ENCODE data around the gene CILP2. TPM values are rescaled to one million over a fixed set of nuclear protein-coding genes. Genes with fewer than 3 reads are reported as not detected.

CILP2 gene
- total and polyA plus RNA-seq, 8 donors: under 0.01 to 1.4 (median 0.39) TPM; not detected in 4

DNA sequence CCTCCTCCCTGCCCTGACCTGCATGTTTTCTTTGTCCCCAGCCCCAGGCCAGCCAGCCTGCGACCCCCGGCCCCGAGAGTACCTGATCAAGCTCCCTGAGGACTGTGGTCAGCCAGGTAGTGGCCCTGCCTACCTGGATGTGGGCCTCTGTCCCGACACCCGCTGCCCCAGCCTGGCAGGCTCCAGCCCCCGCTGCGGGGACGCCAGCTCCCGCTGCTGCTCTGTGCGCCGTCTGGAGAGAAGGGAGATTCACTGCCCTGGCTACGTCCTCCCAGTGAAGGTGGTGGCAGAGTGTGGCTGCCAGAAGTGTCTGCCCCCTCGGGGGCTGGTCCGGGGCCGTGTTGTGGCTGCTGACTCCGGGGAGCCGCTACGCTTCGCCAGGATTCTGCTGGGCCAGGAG, 5.6 kb downstream of the CILP2 start:
- Histone ChIP-seq H3K4me3 (no peak overlapping the region), H3K4me1 (peaks cover 16 to 37% (median 30%) of the 10 kb centered on the region in 4 donors), H3K27ac (no peak overlapping the region), H3K36me3 (no peaks in the 10 kb centered on the region), H3K27me3 (peaks cover 16 to 100% (median 45%) of the 10 kb centered on the region in 3 donors), H3K9me3 (peaks cover 0 to 9% (median 0%) of the 10 kb centered on the region in 4 donors)
- intact Hi-C loops (cut with DNase I; ENCODE audit: low total_unique reads): no loop called here
- WGBS, 5 donors: 89 to 93% (median 90%) methylated on average over 17 to 19 of the region's 19 CpGs; no CpG with 5 or more reads in 1 of the 5 donors
- DNase-seq: no peak
- TF ChIP-seq, protein P1, sequence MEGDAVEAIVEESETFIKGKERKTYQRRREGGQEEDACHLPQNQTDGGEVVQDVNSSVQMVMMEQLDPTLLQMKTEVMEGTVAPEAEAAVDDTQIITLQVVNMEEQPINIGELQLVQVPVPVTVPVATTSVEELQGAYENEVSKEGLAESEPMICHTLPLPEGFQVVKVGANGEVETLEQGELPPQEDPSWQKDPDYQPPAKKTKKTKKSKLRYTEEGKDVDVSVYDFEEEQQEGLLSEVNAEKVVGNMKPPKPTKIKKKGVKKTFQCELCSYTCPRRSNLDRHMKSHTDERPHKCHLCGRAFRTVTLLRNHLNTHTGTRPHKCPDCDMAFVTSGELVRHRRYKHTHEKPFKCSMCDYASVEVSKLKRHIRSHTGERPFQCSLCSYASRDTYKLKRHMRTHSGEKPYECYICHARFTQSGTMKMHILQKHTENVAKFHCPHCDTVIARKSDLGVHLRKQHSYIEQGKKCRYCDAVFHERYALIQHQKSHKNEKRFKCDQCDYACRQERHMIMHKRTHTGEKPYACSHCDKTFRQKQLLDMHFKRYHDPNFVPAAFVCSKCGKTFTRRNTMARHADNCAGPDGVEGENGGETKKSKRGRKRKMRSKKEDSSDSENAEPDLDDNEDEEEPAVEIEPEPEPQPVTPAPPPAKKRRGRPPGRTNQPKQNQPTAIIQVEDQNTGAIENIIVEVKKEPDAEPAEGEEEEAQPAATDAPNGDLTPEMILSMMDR (IDR thresholded peaks at IDR 0.05): no peak
- TF ChIP-seq POLR2AphosphoS5 (IDR thresholded peaks at IDR 0.05): no peak
- TF ChIP-seq POLR2A (IDR thresholded peaks at IDR 0.05): no peak
- no peak for TF ChIP-seq EP300 (IDR thresholded peaks at IDR 0.05)

DNA sequence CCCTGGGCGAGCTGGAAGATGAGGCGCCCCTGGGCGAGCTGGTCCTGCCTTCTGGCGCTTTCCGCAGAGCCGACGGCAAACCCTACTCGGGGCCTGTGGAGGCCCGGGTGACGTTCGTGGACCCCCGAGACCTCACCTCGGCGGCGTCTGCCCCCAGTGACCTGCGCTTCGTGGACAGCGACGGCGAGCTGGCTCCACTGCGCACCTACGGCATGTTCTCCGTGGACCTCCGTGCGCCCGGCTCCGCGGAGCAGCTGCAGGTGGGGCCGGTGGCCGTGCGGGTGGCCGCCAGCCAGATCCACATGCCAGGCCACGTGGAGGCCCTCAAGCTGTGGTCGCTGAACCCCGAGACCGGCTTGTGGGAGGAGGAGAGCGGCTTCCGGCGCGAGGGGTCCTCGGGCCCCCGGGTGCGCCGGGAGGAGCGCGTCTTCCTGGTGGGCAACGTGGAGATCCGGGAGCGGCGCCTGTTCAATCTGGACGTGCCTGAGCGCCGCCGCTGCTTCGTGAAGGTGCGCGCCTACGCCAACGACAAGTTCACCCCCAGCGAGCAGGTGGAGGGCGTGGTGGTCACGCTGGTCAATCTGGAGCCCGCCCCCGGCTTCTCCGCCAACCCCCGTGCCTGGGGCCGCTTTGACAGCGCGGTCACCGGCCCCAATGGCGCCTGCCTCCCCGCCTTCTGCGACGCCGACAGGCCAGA, 6.3 kb downstream of the CILP2 start:
- Histone ChIP-seq H3K36me3 (no peaks in the 10 kb centered on the region), H3K4me1 (peaks cover 14 to 32% (median 26%) of the 10 kb centered on the region in 4 donors), H3K4me3 (no peak overlapping the region), H3K27ac (no peak overlapping the region), H3K27me3 (peaks cover 16 to 100% (median 37%) of the 10 kb centered on the region in 3 donors), H3K9me3 (peaks cover 0 to 9% (median 0%) of the 10 kb centered on the region in 4 donors)
- WGBS, 5 donors: 88 to 95% (median 93%) methylated on average over 40 to 75 of the region's 75 CpGs
- intact Hi-C loops (cut with DNase I; ENCODE audit: low total_unique reads): no loop called here
- no peak for DNase-seq
- TF ChIP-seq POLR2A (IDR thresholded peaks at IDR 0.05): no peak
- TF ChIP-seq POLR2AphosphoS5 (IDR thresholded peaks at IDR 0.05): no peak
- TF ChIP-seq, protein P1 (IDR thresholded peaks at IDR 0.05): no peak
- TF ChIP-seq EP300 (IDR thresholded peaks at IDR 0.05): no peak

DNA sequence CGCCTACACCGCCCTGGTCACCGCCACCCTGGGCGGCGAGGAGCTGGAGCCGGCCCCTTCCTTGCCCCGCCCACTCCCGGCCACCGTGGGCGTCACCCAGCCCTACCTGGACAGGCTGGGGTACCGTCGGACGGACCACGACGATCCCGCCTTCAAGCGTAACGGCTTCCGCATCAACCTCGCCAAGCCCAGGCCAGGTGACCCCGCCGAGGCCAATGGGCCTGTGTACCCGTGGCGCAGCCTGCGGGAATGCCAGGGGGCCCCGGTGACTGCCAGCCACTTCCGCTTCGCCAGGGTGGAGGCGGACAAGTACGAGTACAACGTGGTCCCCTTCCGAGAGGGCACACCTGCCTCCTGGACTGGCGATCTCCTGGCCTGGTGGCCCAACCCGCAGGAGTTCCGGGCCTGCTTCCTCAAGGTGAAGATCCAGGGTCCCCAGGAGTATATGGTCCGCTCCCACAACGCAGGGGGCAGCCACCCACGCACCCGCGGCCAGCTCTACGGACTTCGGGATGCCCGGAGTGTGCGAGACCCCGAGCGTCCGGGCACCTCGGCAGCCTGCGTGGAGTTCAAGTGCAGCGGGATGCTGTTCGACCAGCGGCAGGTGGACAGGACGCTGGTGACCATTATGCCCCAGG, 7.0 kb downstream of the CILP2 start:
- Histone ChIP-seq H3K27ac (no peak overlapping the region), H3K27me3 (peaks cover 13 to 100% (median 31%) of the 10 kb centered on the region in 3 donors), H3K36me3 (no peaks in the 10 kb centered on the region), H3K9me3 (peaks cover 0 to 7% (median 0%) of the 10 kb centered on the region in 4 donors), H3K4me1 (peaks cover 13 to 29% (median 21%) of the 10 kb centered on the region in 4 donors), H3K4me3 (no peak overlapping the region)
- WGBS, 5 donors: 89 to 94% (median 91%) methylated on average over 9 to 53 of the region's 53 CpGs
- TF ChIP-seq, protein P1 (IDR thresholded peaks at IDR 0.05): no peak
- TF ChIP-seq POLR2AphosphoS5 (IDR thresholded peaks at IDR 0.05): no peak
- TF ChIP-seq EP300 (IDR thresholded peaks at IDR 0.05): no peak
- TF ChIP-seq POLR2A (IDR thresholded peaks at IDR 0.05): no peak
- intact Hi-C loops (cut with DNase I; ENCODE audit: low total_unique reads): no loop called here
- DNase-seq: no peak

DNA sequence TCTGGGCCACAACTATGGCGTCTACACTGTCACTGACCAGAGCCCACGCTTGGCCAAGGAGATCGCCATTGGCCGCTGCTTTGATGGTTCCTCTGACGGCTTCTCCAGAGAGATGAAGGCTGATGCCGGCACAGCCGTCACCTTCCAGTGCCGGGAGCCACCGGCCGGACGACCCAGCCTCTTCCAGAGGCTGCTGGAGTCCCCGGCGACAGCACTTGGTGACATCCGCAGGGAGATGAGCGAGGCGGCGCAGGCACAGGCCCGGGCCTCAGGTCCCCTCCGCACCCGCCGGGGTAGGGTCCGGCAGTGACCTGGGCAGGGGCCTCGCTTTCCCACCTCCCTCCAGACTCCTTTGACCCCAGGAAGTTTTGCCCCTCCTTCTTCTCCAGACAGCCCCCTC, 7.6 kb downstream of the CILP2 start:
- no peaks in the 10 kb centered on the region for H3K36me3 ChIP-seq
- H3K27me3 ChIP-seq: peaks cover 7 to 100% (median 28%) of the 10 kb centered on the region in 3 donors
- TF ChIP-seq EP300 (IDR thresholded peaks at IDR 0.05) (no peak), POLR2A (IDR thresholded peaks at IDR 0.05) (no peak), POLR2AphosphoS5 (IDR thresholded peaks at IDR 0.05) (no peak)
- TF ChIP-seq, protein P1 (IDR thresholded peaks at IDR 0.05): no peak
- peaks cover 0 to under 1% (median 0%) of the 10 kb centered on the region in 4 donors for H3K9me3 ChIP-seq
- intact Hi-C loops (cut with DNase I; ENCODE audit: low total_unique reads): no loop called here
- H3K27ac ChIP-seq: no peak overlapping the region
- whole genome bisulfite sequencing, 5 donors: 94 to 99% (median 97%) methylated on average over 12 to 23 of the region's 23 CpGs
- no peak for DNase-seq
- no peak overlapping the region for H3K4me3 ChIP-seq
- H3K4me1 ChIP-seq: peaks cover 6 to 23% (median 15%) of the 10 kb centered on the region in 4 donors

Measured in stomach (tissue), 9 donors.